Muscle of arm (tissue), 12 donors: ENCODE data around the gene XXYLT1. TPM values are rescaled to one million over a fixed set of nuclear protein-coding genes. Genes with fewer than 3 reads are reported as not detected.
"Not testable (repeated sequence)": the region's sequence is repeated elsewhere in the genome, so short reads cannot be mapped to it uniquely, and the experiment has no call there.

Experiments
- DNase-seq: peaks from one replicate; pipeline ENCODE4 v3.0.0-alpha.2; 2013
- polyA plus RNA-seq, 12 donors: library from polyadenylated mRNA; unstranded; fragments of 120-200 nt; gene quantifications; one replicate each; pipeline ENCODE4 v1.2.1, GENCODE V29; 2013; ENCODE audit not compliant: insufficient read length in 12 of 12

Gene XXYLT1
- polyA plus RNA-seq, 12 donors: 11.5 to 29.4 (median 22.3) TPM; not detected in 1

GRCh38 chr3:195188426-195188927 is 82.5 kb downstream of the XXYLT1 start:
- DNase-seq: no peak

- no peak for DNase-seq
Measured at GRCh38 chr3:195187609-195188425, 83.1 kb downstream of the XXYLT1 start.

GRCh38 chr3:195186710-195187047 is 84.3 kb downstream of the XXYLT1 start:
- DNase-seq: not testable (repeated sequence)

GRCh38 chr3:195186041-195186709 is 84.8 kb downstream of the XXYLT1 start:
- DNase-seq: no peak

- DNase-seq: no peak
Measured at GRCh38 chr3:195185583-195185982, 85.4 kb downstream of the XXYLT1 start.

GRCh38 chr3:195184716-195185421 is 86.1 kb downstream of the XXYLT1 start:
- DNase-seq: no peak

GRCh38 chr3:195183071-195183776 is 87.7 kb downstream of the XXYLT1 start:
- no peak for DNase-seq

- peak; percentile 59 for DNase-seq
Measured at GRCh38 chr3:195182470-195182795, 88.5 kb downstream of the XXYLT1 start.

- no peak for DNase-seq
Measured at GRCh38 chr3:195181741-195182469, 89.1 kb downstream of the XXYLT1 start.

GRCh38 chr3:195181113-195181498 is 89.9 kb downstream of the XXYLT1 start:
- DNase-seq: no peak

GRCh38 chr3:195180490-195181112 is 90.4 kb downstream of the XXYLT1 start:
- no peak for DNase-seq

GRCh38 chr3:195179776-195180489 is 91.0 kb downstream of the XXYLT1 start:
- DNase-seq: no peak

GRCh38 chr3:195178124-195178910 is 92.6 kb downstream of the XXYLT1 start:
- DNase-seq: no peak

GRCh38 chr3:195177422-195178123 is 93.4 kb downstream of the XXYLT1 start:
- no peak for DNase-seq

GRCh38 chr3:195176776-195177175 is 94.2 kb downstream of the XXYLT1 start:
- no peak for DNase-seq

GRCh38 chr3:195175476-195176337 is 95.3 kb downstream of the XXYLT1 start:
- DNase-seq: no peak

GRCh38 chr3:195175076-195175475 is 95.9 kb downstream of the XXYLT1 start:
- DNase-seq: no peak

GRCh38 chr3:195173657-195174056 is 97.3 kb downstream of the XXYLT1 start:
- DNase-seq: no peak
